Smooth muscle cell of the brain vasculature (primary cell): ENCODE results near the gene MIER3.
"Not testable (repeated sequence)": the region's sequence is repeated elsewhere in the genome, so short reads cannot be mapped to it uniquely, and the experiment has no call there.

Experiments used
- DNase-seq: peaks from one replicate; pipeline ENCODE4 v3.0.0-alpha.2; 2012; ENCODE audit warnings: low read depth, low spot score

Gene MIER3, protein sequence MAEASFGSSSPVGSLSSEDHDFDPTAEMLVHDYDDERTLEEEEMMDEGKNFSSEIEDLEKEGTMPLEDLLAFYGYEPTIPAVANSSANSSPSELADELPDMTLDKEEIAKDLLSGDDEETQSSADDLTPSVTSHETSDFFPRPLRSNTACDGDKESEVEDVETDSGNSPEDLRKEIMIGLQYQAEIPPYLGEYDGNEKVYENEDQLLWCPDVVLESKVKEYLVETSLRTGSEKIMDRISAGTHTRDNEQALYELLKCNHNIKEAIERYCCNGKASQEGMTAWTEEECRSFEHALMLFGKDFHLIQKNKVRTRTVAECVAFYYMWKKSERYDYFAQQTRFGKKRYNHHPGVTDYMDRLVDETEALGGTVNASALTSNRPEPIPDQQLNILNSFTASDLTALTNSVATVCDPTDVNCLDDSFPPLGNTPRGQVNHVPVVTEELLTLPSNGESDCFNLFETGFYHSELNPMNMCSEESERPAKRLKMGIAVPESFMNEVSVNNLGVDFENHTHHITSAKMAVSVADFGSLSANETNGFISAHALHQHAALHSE

GRCh38 chr5:56951946-56952691 is at the start of gene MIER3:
Gene MIER3 (minus strand): TSS chr5:56952123. CDS start chr5:56952102, 21 bp downstream.
- no peak for DNase-seq

DNA sequence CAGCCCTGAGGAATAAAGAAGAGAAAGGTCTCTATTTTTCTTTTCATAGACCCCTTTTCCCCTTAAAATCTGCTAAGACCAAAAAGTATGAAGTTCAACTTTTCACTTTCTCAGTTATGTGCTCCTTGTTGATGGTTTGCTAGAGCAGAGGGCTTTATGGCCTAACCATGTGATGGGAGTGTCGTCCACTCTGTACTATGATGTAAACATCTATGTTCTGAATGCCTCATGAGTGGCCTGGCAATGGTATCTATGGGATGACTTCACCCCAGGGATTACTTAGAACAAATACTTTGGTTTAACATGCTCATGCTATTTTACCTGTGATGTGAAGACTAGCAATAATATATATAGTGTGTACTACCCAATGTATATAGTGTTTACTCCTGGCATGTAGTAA is 43.7 kb upstream of the MIER3 start:
- DNase-seq = no peak

DNA sequence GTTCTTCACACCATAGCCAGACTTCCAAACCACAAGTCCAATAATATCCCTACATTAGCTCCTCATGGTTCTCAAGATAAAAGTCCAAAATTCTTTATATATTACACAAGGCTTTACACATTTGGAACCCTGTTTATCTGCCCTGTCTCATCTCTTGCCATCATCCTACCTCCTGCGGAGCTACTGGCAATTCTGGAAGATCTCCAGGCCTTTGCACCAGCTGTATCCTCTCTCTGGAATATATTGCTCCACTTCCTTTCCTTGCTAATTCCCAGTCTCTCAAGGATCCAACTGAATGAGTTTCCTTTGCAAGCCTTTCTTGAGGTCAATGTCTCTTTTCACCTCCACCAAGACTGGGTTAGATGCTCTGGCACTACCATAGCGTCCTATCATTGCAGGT is 41.3 kb upstream of the MIER3 start:
- DNase-seq = no peak

DNA sequence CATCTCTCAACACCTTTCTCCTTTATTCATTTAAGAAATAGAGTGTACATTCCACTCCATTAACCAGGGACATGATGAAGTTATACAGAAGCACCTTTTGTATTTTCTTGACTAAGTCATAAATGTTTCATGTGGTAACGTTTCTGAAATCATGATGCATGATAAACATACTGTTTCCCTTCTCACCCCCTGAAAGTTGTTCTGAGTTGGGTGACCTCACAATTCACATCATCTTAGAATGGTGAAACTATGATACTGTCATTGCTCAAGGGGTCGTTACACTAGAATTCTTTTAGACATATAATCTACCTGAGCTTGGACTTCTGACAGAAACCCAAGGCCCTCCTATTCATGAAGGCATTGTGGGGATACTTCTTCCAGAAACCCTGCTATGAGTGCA is 37.8 kb upstream of the MIER3 start:
- DNase-seq = no peak

GRCh38 chr5:56988490-56988889 is 36.6 kb upstream of the MIER3 start:
- no peak for DNase-seq

GRCh38 chr5:56987171-56987570 is 35.2 kb upstream of the MIER3 start:
- DNase-seq = no peak

GRCh38 chr5:56986626-56986947 is 34.7 kb upstream of the MIER3 start:
- DNase-seq = no peak

GRCh38 chr5:56985936-56986625 is 34.2 kb upstream of the MIER3 start:
- no peak for DNase-seq

DNA sequence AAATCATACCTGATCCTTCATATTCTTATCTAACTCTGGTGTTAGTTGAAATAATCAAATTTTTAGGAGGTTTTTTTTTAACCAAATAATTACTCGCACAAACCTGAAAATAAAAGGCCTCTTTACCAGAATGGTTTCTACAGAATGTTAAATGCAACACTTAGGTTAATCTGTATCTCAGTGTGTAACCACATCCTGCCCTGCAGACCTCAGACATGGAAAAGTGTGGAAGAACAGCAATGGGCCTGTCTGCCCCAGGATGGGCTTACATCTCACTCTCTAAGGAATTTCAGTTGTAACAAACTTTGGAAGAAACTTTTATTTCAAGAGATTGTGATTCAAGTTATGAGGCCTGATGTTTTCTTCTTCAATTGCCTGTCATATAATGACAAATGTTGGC is 32.5 kb upstream of the MIER3 start:
- DNase-seq = no peak

- DNase-seq = no peak
These were observed 31.9 kb upstream of the MIER3 start for GRCh38 chr5:56983593-56984361.

DNA sequence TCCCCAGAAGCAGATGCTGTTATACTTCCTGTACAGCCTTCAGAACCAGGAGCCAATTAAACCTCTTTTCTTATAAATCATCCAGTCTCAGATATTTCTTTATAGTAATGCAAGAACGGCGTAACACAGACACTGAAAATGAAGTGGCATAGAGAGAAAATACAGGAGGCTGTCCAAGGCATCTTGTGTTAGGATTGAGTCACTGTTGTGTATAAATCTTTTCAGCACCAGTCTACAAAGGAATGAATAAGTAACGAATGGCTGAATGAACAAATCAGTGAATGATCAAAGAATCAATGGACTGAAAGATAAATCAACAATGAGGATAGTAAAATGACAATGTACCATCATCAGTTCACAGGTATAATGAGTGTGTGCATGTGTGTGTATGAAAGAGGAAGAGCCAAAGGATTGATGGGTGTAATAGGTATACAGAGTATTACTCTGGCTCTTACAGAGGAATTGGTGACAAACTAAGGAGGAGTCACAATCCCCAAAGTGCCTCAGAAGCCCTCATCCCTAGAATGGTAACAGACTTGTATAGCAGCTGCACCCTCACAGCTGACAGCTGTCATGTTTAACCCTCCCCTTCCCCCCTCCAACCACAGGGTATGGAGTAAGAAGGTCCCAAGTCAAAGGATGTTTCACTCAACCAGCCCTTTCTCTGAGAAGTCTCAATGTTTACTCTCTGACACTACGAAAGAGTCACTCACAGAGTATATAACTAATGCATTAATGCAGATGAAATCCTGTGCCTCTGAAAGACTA is 29.8 kb upstream of the MIER3 start:
- DNase-seq = no peak

DNA sequence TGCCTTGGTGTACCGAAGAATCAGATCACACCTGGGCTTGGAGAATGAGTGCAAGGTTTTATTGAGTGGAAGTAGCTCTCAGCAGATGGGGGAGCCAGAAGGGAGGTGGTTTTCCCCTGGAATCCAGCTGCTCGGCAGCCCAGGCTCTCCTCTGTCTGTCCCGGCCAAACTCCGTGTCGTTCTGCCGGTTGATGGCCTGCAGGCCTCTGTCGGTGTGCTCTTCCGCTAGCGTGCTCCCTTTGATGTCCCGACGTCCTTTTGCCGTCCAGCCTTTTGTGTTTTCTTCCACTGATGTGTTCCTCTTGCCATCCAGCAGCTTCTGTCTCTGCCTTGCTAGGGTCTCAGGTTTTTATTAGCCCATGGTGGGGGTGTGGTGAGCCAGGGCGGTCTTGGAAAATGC is 28.0 kb upstream of the MIER3 start:
- no peak for DNase-seq

DNA sequence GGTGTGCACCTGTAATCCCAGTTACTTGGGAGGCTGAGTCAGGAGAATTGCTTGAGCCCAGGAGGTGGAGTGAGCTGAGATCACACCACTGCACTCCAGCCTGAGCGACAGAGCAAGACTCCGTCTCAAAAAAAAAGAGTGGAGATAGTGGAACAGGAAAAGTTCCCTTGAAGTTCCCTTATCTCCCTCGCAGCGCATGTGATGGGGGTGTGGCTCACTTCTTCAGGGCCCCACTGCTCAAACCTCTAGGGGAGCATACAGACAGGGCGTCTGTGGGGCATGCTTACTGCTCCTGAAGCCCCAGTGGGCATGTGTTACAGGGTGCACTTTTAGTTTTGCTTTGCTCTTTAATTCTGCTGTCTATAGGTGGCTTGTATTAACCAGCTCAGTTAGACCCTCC is 27.6 kb upstream of the MIER3 start:
- not testable (repeated sequence) for DNase-seq

- DNase-seq = no peak
These were observed 25.9 kb upstream of the MIER3 start for GRCh38 chr5:56977822-56978221.

- DNase-seq = no peak
These were observed 25.1 kb upstream of the MIER3 start for GRCh38 chr5:56977021-56977420.

DNA sequence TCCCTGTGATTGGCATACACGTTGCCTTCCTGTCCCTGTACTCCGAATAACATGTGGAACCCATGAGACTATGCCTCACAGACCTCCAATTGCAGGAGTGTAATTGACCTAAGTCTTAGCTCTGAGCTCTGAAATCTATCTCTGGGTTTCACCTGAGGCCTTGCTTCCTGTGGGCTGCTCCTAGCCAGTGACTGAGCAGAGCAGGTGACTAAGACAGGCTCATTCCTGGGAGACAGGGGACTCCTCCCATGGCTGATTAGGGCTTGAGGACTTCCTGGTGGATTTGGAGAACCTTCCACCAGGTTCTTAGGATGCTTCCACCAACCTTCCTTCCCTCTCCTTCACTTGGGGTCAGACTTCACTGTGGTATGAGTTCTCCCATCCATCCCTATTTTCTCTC is 22.3 kb upstream of the MIER3 start:
- no peak for DNase-seq

DNA sequence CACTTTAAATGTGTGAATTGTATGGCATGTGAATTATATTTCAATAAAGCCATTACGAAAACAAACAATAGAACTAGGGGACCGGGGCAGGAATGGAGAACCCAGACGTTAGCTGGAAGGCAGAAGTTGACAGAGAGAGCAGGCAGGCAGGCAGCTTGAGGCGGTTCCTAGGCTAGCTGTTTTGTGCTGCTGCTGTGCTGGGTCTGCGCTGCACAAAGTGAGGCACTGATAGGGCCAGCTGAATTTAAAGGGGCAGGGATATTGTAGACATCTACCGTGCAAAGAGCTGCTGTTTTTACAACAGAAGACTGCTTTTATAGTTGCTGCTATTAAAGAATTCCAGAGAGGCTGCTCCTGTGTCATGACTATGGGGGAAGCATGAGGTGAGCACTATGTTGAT is 21.6 kb upstream of the MIER3 start:
- DNase-seq = no peak

GRCh38 chr5:56971275-56971674 is 19.4 kb upstream of the MIER3 start:
- no peak for DNase-seq

DNA sequence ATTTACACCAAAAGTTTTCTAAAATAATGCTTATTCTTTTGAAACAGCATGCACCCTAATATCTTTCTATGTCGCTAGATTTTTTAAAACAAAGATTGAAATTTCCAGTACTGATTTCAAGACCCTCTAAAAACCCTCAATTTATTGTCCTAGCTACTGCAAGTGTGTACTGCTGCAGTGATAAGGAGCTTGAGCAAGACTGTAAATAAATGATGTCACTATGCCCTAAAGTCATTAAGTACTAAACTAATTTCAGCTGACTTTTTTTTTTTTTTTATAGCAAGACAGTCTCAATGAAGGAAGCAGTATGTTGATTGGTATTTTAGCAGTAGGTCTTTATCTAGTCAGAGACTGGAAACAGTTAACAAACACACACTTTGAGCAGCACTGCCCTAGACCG is 12.2 kb upstream of the MIER3 start:
- DNase-seq = no peak

GRCh38 chr5:56963246-56963645 is 11.3 kb upstream of the MIER3 start:
- DNase-seq = no peak

DNA sequence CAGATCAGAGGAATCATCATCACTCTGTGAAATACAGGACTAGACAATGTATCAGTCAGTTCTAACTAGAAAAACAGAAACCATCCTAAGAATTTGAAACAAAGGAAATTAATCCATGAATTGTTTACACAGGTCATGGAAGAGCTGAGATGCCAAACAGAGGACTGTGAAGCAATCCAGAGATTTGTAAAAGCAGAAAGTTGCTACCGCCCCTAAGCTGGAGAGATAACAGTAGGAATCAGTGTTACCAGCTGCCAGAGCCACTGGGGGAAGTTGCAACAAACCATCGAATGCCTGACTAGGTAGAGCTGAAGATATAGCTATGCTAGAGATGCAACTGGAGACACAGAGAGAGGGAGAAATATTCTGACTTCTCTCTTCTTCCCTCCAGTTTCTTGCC is 10.4 kb upstream of the MIER3 start:
- DNase-seq = no peak
